Adipocyte (in vitro differentiated cells): ENCODE measurements around the gene SLIT3.
A peak's percentile ranks its signal among the peaks of the same experiment; 100 is the strongest.

ENCODE experiments used
- DNase-seq: peaks from one replicate; pipeline ENCODE4 v3.0.0-alpha.2; 2015; ENCODE audit warnings: low read depth
- H3K27me3 ChIP-seq: replicated peaks from 2 replicates; pipeline ENCODE4 v1.7.0; 2013; ENCODE audit warnings: mild to moderate bottlenecking, low read length, moderate library complexity; ENCODE audit not compliant: control insufficient read depth, insufficient read depth
- H3K36me3 ChIP-seq: 2 replicates; pipeline ENCODE4 v1.7.0; 2013; ENCODE audit warnings: low read length, mild to moderate bottlenecking, moderate library complexity; ENCODE audit not compliant: control insufficient read depth, insufficient read depth, severe bottlenecking
- H3K4me1 ChIP-seq: 2 replicates; pipeline ENCODE4 v1.7.0; 2013; ENCODE audit warnings: mild to moderate bottlenecking, low read length, moderate library complexity; ENCODE audit not compliant: control insufficient read depth, insufficient read depth
- H3K4me3 ChIP-seq: 2 replicates; pipeline ENCODE4 v1.7.0; 2013; ENCODE audit warnings: mild to moderate bottlenecking, low read length, moderate library complexity
- H3K9ac ChIP-seq: 2 replicates; pipeline ENCODE4 v1.7.0; 2013; ENCODE audit warnings: mild to moderate bottlenecking, low read length, moderate library complexity
- H3K9me3 ChIP-seq: 2 replicates; pipeline ENCODE4 v1.7.0; 2013; ENCODE audit warnings: mild to moderate bottlenecking, low read length, moderate library complexity; ENCODE audit not compliant: control insufficient read depth

SLIT3 gene

DNA sequence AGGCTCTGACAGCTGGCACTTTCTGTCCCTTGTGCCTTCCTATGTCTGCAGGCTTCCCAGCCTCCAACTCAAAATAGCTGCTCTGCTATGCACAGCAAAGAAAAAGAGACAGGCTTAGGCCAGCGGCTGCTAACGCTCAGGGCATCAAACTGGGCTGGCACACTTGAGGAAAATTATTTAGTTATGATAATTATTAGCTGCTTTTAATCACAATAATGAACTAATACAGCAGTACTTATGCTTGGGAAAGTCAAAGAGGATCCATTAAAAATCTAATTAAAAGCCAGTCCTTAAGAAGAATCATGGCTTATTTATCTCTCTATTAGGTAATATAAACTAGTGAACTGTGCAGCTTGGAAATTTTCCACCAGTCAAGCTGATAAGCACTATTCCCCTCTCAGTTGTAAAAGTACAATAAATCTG lies 233.2 kb downstream of the SLIT3 start:
- no peak for DNase-seq
- Histone ChIP-seq H3K4me3 (no peak overlapping the region), H3K9ac (no peak overlapping the region), H3K36me3 (peaks cover 8% of the 10 kb centered on the region), H3K4me1 (peaks cover 13% of the 10 kb centered on the region), H3K9me3 (no peaks in the 10 kb centered on the region), H3K27me3 (no peaks in the 10 kb centered on the region)

DNA sequence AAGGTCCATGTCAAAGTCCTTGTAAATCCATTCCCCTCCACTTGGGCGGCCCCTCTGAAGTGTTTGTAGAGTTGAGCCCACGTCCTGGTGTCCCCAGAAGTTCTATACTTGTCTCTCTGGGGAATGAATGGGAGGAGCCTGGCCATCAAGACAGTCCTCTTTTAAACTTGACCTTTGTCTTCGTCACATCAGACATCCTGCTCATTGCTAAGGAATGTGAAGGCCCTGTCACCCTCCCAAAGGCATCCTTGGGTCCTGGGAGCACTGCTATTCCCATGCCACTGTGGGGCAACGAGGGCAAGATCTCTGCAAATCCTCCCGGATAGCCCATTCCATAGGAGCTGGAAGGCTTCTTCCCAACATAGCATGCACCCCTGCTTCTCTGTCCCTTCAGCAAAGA lies 235.5 kb downstream of the SLIT3 start:
- Histone ChIP-seq H3K9ac (no peak overlapping the region), H3K9me3 (no peaks in the 10 kb centered on the region), H3K27me3 (no peaks in the 10 kb centered on the region), H3K36me3 (no peaks in the 10 kb centered on the region), H3K4me3 (no peak overlapping the region), H3K4me1 (peaks cover 13% of the 10 kb centered on the region)
- DNase-seq = no peak

DNA sequence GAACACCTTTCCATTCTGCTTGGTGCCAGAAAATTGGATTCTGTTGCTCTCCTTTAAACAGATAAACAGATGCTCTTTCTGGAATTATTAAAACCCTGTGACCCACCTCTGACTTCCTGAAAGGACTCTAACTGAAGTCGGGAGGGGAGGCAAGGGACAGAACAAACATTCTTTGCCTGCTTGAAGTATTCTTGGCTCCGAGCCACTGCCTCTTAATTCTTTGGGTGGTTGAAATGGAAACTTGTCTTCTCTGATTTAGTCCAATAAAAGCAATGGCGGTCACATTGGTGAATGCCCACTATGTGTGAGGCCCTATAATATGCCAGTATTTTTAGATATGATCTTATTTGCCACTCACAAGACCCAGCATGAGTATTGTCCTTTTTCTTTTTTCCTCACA lies 236.8 kb downstream of the SLIT3 start:
- H3K27me3 ChIP-seq = no peaks in the 10 kb centered on the region
- H3K4me3 ChIP-seq = no peak overlapping the region
- H3K4me1 ChIP-seq = peaks cover 13% of the 10 kb centered on the region
- DNase-seq = peak; percentile 65
- no peak overlapping the region for H3K9ac ChIP-seq
- H3K9me3 ChIP-seq = no peaks in the 10 kb centered on the region
- no peaks in the 10 kb centered on the region for H3K36me3 ChIP-seq

DNA sequence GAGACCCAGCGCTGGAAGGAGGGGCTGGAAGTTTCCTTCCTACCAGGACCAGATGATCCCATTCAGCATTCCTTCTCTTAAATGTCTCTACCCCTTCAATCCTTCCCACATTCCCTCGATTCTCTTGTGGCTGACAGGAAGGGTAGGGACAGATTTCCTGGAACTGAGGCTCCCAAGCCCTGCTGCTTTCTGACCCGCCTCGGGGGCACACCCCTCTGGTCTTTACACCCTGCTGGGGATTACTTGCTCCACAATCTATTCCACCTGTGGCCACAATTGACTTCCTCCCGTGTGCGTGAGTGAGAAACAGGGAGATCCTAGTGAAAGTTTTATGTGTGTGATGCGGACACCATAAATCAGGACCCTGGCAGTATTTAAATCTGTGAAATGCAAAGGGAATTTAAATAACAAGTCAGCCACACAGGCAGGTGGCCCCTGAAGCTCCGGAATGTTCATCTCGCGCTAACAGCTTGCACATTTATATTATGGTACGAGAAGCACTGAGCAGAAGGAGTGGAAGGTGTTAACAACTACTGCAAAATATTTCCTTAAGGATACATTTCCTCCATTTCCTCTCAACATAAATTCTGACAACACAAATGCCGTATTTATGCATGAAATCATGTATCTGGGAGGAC lies 237.5 kb downstream of the SLIT3 start:
- DNase-seq = no peak
- Histone ChIP-seq H3K9me3 (no peaks in the 10 kb centered on the region), H3K4me1 (peaks cover 13% of the 10 kb centered on the region), H3K36me3 (peaks cover 4% of the 10 kb centered on the region), H3K9ac (no peak overlapping the region), H3K4me3 (no peak overlapping the region), H3K27me3 (no peaks in the 10 kb centered on the region)

DNA sequence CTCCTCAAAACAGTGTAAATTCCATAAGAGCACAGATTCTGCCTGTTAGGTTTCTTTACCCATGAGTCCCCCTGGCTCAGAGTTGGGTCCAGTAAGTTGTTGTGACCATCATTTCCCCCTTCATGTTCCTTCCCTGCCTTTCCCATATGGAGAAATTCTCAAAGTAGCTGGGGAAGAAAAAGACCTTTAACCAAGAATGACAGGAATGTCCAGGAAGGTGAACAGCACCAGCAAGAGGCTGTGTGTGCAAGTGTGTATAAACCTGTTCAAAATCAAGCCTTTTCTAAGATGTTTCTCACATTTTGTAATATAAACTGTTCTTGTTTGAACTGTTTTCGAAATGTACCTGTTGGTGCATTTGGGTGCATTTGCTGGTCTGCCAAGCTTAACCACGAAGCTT lies 238.2 kb downstream of the SLIT3 start:
- no peak for DNase-seq
- Histone ChIP-seq H3K36me3 (peaks cover 10% of the 10 kb centered on the region), H3K4me1 (peaks cover 13% of the 10 kb centered on the region), H3K9ac (no peak overlapping the region), H3K4me3 (no peak overlapping the region), H3K27me3 (no peaks in the 10 kb centered on the region), H3K9me3 (no peaks in the 10 kb centered on the region)

DNA sequence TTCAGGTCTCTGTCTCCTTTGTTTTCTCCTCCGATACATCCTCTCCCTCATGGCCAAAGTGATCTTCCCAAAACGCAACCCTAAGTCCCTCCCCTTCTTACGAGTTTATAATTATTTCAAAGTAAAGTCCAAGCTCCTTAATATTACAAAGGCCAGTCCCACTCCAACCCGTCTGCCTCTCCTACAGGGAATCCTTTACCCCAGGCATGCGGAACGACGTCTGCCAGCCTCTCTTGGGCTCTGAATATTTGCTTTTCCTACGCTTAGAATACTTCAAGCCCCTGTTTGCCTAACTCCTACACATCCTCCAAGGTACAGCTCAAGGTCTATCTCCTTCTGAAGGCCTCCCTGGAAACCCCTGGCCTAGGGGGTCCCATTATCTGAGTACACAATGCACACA lies 246.4 kb downstream of the SLIT3 start:
- Histone ChIP-seq H3K27me3 (no peaks in the 10 kb centered on the region), H3K4me3 (no peak overlapping the region), H3K36me3 (peaks cover 14% of the 10 kb centered on the region), H3K9me3 (no peaks in the 10 kb centered on the region), H3K4me1 (peaks cover 31% of the 10 kb centered on the region), H3K9ac (no peak overlapping the region)
- no peak for DNase-seq

DNA sequence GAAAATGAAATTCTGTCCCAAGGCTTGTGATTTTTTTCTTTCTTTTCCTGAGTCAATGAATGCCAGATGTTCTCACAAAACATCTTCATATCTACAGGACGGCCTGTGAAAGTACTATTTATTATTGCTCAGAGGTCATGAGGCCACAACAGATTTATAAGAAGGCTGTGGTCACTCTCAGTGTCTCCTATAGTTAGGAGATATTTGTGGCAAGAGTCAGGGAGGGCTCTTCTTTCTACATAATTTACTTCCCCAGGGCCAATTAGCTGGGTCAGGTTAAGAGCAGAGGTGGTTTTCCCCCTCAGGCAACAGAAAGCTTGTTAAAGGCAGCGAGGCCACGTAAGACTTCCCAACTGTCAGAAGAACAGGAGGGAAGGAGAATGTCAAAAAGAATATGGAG lies 248.7 kb downstream of the SLIT3 start:
- peaks cover 4% of the 10 kb centered on the region for H3K36me3 ChIP-seq
- peaks cover 44% of the 10 kb centered on the region for H3K4me1 ChIP-seq
- H3K4me3 ChIP-seq = no peak overlapping the region
- peak; percentile 30 for DNase-seq
- no peaks in the 10 kb centered on the region for H3K9me3 ChIP-seq
- no peaks in the 10 kb centered on the region for H3K27me3 ChIP-seq
- no peak overlapping the region for H3K9ac ChIP-seq

DNA sequence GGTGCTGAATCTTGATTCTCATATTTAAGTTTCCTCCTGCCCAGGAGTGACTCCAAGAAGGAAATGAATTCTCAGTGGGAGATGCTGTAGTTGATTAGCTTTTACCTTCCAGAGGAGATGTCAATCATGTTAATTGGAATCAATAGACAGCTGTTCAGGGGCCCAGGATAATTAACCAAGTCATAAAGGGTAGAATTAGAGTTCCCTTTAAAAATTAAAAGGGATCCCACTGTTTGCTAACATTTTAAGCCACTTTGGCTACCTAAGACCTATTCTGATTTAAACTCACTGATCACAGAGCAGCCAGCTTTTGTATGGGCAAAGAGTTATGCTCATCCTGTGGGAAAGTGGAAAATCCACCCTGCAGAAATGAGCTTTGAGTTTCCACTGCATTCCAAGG lies 249.6 kb downstream of the SLIT3 start:
- Histone ChIP-seq H3K27me3 (no peaks in the 10 kb centered on the region), H3K9me3 (no peaks in the 10 kb centered on the region), H3K9ac (no peak overlapping the region), H3K36me3 (peaks cover 4% of the 10 kb centered on the region), H3K4me1 (peaks cover 44% of the 10 kb centered on the region), H3K4me3 (no peak overlapping the region)
- DNase-seq = no peak

DNA sequence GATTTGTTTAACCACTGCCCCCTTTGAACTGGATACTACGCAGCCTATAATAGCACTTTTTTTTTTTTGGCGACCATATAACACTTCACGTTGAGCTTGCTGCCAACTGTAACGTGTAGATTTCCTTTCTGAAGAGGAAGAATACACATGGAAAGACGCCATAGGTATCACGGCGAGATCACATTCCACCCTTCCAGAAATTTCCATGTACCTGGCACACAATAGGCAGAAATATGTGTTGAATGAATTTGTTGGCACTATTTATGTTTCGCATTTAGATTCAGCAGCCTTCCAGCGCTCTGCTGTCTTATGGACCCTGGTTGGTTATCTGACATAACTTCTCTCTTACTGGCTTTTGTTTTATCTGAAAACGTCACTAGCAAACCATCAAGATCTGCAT lies 250.3 kb downstream of the SLIT3 start:
- no peak for DNase-seq
- peaks cover 44% of the 10 kb centered on the region for H3K4me1 ChIP-seq
- H3K9me3 ChIP-seq = no peaks in the 10 kb centered on the region
- no peak overlapping the region for H3K9ac ChIP-seq
- no peaks in the 10 kb centered on the region for H3K27me3 ChIP-seq
- peaks cover 4% of the 10 kb centered on the region for H3K36me3 ChIP-seq
- H3K4me3 ChIP-seq = no peak overlapping the region

DNA sequence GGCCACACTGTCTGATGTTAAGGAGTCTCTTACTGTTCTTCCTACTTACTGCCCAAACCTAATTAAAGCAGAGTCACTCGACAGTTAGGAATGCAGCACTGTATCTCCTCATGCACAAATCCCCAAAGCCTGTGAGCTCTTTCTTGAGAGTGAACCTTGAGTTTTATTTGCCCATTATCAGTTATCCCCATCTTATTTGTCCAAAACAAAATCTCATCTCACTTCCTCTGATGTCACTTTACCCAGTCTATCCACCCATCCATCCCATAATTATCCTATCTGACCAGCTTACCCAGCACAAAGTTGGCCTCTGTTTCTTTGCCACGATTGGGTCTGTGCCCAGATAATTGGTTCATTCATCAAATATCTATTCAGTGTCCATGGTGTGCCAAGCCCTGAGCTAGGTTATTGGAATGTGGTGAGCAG lies 250.8 kb downstream of the SLIT3 start:
- H3K36me3 ChIP-seq = peaks cover 4% of the 10 kb centered on the region
- H3K9ac ChIP-seq = no peak overlapping the region
- H3K4me3 ChIP-seq = no peak overlapping the region
- peaks cover 44% of the 10 kb centered on the region for H3K4me1 ChIP-seq
- H3K27me3 ChIP-seq = no peaks in the 10 kb centered on the region
- H3K9me3 ChIP-seq = no peaks in the 10 kb centered on the region
- DNase-seq = peak; percentile 18

DNA sequence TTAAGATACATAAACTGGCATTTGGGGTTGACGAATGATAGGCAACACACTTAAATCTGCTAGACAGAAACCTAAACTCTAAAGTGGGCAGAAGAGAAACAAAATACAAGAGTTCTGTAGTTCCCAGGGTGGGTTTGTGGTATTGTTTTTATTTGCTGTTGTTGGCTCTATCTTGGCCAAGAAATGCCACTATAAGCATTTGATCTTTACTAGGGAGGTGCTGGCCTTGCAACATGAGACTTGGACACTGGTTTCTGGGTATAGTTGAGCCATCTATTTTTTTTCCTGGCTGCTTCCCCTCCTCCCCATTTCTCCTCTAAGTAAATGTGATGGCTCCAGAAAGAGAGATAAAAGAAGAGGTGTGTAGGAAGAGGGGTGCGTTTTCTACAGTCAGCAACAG lies 251.2 kb downstream of the SLIT3 start:
- no peaks in the 10 kb centered on the region for H3K9me3 ChIP-seq
- peaks cover 44% of the 10 kb centered on the region for H3K4me1 ChIP-seq
- no peak overlapping the region for H3K4me3 ChIP-seq
- H3K27me3 ChIP-seq = no peaks in the 10 kb centered on the region
- no peak overlapping the region for H3K9ac ChIP-seq
- no peak for DNase-seq
- H3K36me3 ChIP-seq = peaks cover 3% of the 10 kb centered on the region
